Measurements from ENCODE around the gene POU3F1.

DNA sequence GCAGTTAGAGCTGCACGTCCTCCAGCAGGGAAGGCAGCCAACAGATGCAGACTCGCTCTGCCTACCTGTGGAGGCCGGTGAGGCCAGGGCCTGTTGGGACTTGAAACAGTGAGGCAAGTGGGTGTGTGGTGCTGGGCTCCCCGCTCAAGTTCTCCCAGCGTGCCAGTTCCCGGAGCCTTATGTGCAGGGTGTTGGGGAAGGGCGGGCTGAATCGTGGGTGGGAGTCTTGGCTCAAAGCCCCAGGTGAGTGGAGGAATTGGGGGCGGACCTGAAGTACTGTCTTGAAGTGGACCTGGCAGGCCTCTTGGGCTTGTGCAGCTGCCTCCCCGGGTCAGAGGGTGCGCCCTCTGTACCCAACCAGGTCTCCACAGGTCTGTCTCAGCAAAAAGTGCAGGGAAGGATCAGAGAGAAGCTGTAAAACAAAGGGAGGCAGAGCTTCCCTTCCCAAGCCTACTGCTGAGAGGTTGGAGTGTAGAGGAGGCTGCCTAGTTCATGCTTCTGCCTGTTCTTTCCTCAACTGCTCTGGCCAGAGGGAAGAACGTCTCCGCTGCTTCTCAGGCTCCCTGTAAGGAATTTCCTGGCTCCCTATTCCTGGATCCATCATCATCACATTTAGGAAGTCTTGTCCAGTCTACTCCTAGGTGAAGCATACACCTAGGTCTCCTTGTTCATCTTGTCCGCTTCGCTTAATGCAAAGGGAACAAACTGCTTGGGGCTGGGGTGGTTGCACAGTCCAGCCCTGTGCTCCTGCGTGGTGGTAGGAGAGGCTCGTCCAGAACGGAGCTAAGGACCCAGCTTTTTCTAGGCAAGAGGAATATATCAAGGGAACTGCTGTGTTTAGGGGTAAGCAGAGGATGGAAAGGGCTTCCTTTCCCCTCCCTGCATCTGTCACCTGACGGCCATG, 19.1 kb downstream of the POU3F1 start:
- TF ChIP-seq, protein P1, sequence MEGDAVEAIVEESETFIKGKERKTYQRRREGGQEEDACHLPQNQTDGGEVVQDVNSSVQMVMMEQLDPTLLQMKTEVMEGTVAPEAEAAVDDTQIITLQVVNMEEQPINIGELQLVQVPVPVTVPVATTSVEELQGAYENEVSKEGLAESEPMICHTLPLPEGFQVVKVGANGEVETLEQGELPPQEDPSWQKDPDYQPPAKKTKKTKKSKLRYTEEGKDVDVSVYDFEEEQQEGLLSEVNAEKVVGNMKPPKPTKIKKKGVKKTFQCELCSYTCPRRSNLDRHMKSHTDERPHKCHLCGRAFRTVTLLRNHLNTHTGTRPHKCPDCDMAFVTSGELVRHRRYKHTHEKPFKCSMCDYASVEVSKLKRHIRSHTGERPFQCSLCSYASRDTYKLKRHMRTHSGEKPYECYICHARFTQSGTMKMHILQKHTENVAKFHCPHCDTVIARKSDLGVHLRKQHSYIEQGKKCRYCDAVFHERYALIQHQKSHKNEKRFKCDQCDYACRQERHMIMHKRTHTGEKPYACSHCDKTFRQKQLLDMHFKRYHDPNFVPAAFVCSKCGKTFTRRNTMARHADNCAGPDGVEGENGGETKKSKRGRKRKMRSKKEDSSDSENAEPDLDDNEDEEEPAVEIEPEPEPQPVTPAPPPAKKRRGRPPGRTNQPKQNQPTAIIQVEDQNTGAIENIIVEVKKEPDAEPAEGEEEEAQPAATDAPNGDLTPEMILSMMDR (conservative IDR thresholded peaks at IDR 0.05; ENCODE audit: low read length): no peak
- no peak for TF ChIP-seq EZH2phosphoT487 (IDR thresholded peaks at IDR 0.05; ENCODE audit: borderline replicate concordance, low read depth, low read length)
